K562 (cell line): ENCODE data around the gene CALHM3. TPM values are rescaled to one million over a fixed set of nuclear protein-coding genes. Genes with fewer than 3 reads are reported as not detected.

ENCODE experiments used
- ATAC-seq: fragments of 200-7000 bp; cut with Tn5 transposase; 3 replicates; pipeline ENCODE4 v1.9.1; 2020; ENCODE audit warnings: moderate library complexity
- BruUV-seq: library from RNA; stranded (reverse); fragments of 400-500 nt; replicated peaks from 2 replicates; lab custom pipeline; 2021; lab: Mats Ljungman, UMichigan
- CTCF ChIA-PET: fragments of 300-600 bp; formaldehyde crosslinking; extraction: SDS; loops from one replicate; lab custom pipeline; 2021; ENCODE audit warnings: low intra/inter-chr PET ratio; lab: Yijun Ruan, JAX
- POLR2A ChIA-PET: fragments of 300-600, 350-650 bp; sonication (Branson Sonifier 250); formaldehyde crosslinking; extraction: SDS; loops from one replicate; lab custom pipeline; 2021; ENCODE audit warnings: antibody characterized with exemption, inconsistent platforms; lab: Yijun Ruan, JAX
- DNase-seq, 4 experiments: peaks; one replicate each; pipeline versions ENCODE4 v3.0.0 to v3.0.0-alpha.2; 2011 to 2018; ENCODE audit warnings: low spot score in 3 of 4, mixed read lengths in 3 of 4; ENCODE audit errors: extremely low read depth in 1 of 4
- FAIRE-seq: peaks from 2 replicates; lab custom pipeline; 2011; peaks lifted over from hg19 to GRCh38; lab: Jason Lieb, UNC
- H2AFZ ChIP-seq: 2 replicates; pipeline ENCODE4 v1.6.0; 2011; ENCODE audit warnings: low read depth, low read length, control low read depth, inconsistent platforms
- H3K27ac ChIP-seq: fragments of 200-600 bp; 3 replicates; pipeline ENCODE4 v1.8.0; 2011; ENCODE audit warnings: low read depth, mild to moderate bottlenecking, control low read depth, inconsistent platforms, low read length, moderate library complexity, mixed read lengths; ENCODE audit errors: extremely low read depth
- H3K27me3 ChIP-seq, 2 experiments: fragments of 300-600 bp in 1 of 2; 2 replicates in 1 of 2; 3 replicates in 1 of 2; pipeline versions ENCODE4 v1.6.0 to v1.8.0; 2011; ENCODE audit warnings: inconsistent platforms in 2 of 2, low read length in 2 of 2, mild to moderate bottlenecking in 1 of 2, mixed read lengths in 1 of 2, moderate library complexity in 1 of 2; ENCODE audit not compliant: control insufficient read depth in 2 of 2, insufficient read depth in 2 of 2
- H3K36me3 ChIP-seq: fragments of 300-600 bp; 3 replicates; pipeline ENCODE4 v1.8.0; 2011; ENCODE audit warnings: mild to moderate bottlenecking, low read length, inconsistent platforms; ENCODE audit not compliant: control insufficient read depth, insufficient read depth
- H3K4me1 ChIP-seq, 2 experiments: fragments of 200-600 bp in 1 of 2; replicated peaks in 1 of 2; 2 replicates in 1 of 2; 3 replicates in 1 of 2; pipeline versions ENCODE4 v1.5.1 to v1.8.0; 2011; ENCODE audit warnings: inconsistent platforms in 2 of 2, low read length in 2 of 2, mild to moderate bottlenecking in 1 of 2, mixed read lengths in 1 of 2, moderate library complexity in 1 of 2; ENCODE audit not compliant: control insufficient read depth in 2 of 2, insufficient read depth in 2 of 2
- H3K4me2 ChIP-seq: 2 replicates; pipeline ENCODE4 v1.6.1; 2011; ENCODE audit warnings: low read length, control low read depth, inconsistent platforms, mixed read lengths; ENCODE audit not compliant: insufficient read depth
- H3K4me3 ChIP-seq: fragments of 200-600 bp; sonication (generic), shearing (Covaris generic); 2 replicates; pipeline ENCODE4 v1.5.1; 2016; ENCODE audit warnings: control low read depth, inconsistent platforms
- H3K79me2 ChIP-seq: fragments of 200-600 bp; 3 replicates; pipeline ENCODE4 v1.8.0; 2011; ENCODE audit warnings: low read length, inconsistent platforms; ENCODE audit not compliant: control insufficient read depth, insufficient read depth
- H3K9ac ChIP-seq, 2 experiments: 2 replicates each; pipeline versions ENCODE4 v1.6.0 to v1.6.1; 2011; ENCODE audit warnings: low read depth in 2 of 2, low read length in 2 of 2, control low read depth in 1 of 2, inconsistent platforms in 1 of 2, mild to moderate bottlenecking in 1 of 2, mixed read lengths in 1 of 2; ENCODE audit not compliant: insufficient read depth in 1 of 2
- H3K9me1 ChIP-seq: one replicate; pipeline ENCODE4 v1.6.0; 2011; ENCODE audit warnings: inconsistent platforms, mild to moderate bottlenecking, low read length, moderate library complexity; ENCODE audit not compliant: control insufficient read depth, insufficient read depth
- H3K9me3 ChIP-seq: replicated peaks from 2 replicates; pipeline ENCODE4 v1.5.1; 2011; ENCODE audit warnings: low read depth, low read length, inconsistent platforms; ENCODE audit not compliant: control insufficient read depth, insufficient read depth
- H4K20me1 ChIP-seq: replicated peaks from 2 replicates; pipeline ENCODE4 v1.6.1; 2011; ENCODE audit warnings: low read length, inconsistent platforms, mixed read lengths; ENCODE audit not compliant: control insufficient read depth, insufficient read depth
- CBX1 ChIP-seq: sonication (generic); IDR thresholded peaks from 2 replicates; pipeline ENCODE4 v1.6.1; 2016; ENCODE audit warnings: antibody characterized with exemption, low read depth, mild to moderate bottlenecking
- NCOA6 ChIP-seq: fragments of 450-650 bp; IDR thresholded peaks from 2 replicates; pipeline ENCODE4 v1.6.1; 2017; ENCODE audit warnings: mild to moderate bottlenecking
- POLR2G ChIP-seq: fragments of 200-400 bp; formaldehyde crosslinking; IDR thresholded peaks from 2 replicates; pipeline ENCODE4 v1.6.1; 2017; ENCODE audit warnings: low read depth, mild to moderate bottlenecking, antibody characterized with exemption, low read length, moderate library complexity
- RAD51 ChIP-seq: fragments of 450-650 bp; IDR thresholded peaks from 2 replicates; pipeline ENCODE4 v1.7.1; 2016; ENCODE audit warnings: low read depth, mild to moderate bottlenecking, borderline replicate concordance
- SNRNP70 ChIP-seq: fragments of 200-400 bp; formaldehyde crosslinking; optimal IDR thresholded peaks from 2 replicates; pipeline ENCODE3; 2017; ENCODE audit warnings: low read depth, low read length
- ZNF175 ChIP-seq: fragments of 200-800 bp; sonication (Bioruptor generic); IDR thresholded peaks from 2 replicates; pipeline ENCODE4 v1.6.1; 2016; ENCODE audit warnings: low read depth, mild to moderate bottlenecking, missing genetic modification characterization, missing compliant biosample characterization
- ZNF324 ChIP-seq: fragments of 250-450 bp; sonication (Bioruptor Pico); IDR thresholded peaks from 2 replicates; pipeline ENCODE4 v1.4.0; 2020; ENCODE audit warnings: mild to moderate bottlenecking
- WGBS: fragments of 100-300 bp; shearing (Covaris generic); methylation state at CpG from one replicate; pipeline ENCODE4 v1.1.6; 2016; ENCODE audit warnings: low coverage, mixed read lengths; ENCODE audit not compliant: insufficient coverage; ENCODE audit errors: missing lambda C conversion rate; 5-methylcytosine and 5-hydroxymethylcytosine counted together
- in situ Hi-C: fragments of 300-500 bp; cut with MboI; formaldehyde crosslinking; loops from 4 replicates; pipeline ENCODE4 v1.15.0; 2018; ENCODE audit warnings: inconsistent platforms, mixed read lengths
- intact Hi-C: fragments of 100-400 bp; cut with micrococcal nuclease; formaldehyde crosslinking; loops from 2 replicates; pipeline ENCODE4 v1.14.2; 2022
- polyA plus RNA-seq, 8 experiments: library from polyadenylated mRNA; depleted of rRNA in 4 of 8; stranded (reverse) in 5 of 8; unstranded in 3 of 8; fragments of >200 nt; fragmentation: Nextera tagmentation in 2 of 8; fragmentation: Illumina TruSeq in 1 of 8; extraction: Ambion mirVana in 2 of 8; extraction: Trizol in 1 of 8; gene quantifications; 2 replicates each; pipeline versions ENCODE4 v1.2.1 to v1.2.3, GENCODE V29; 2011 to 2014; ENCODE audit warnings: inconsistent platforms in 1 of 8, missing spikeins in 1 of 8
- total RNA-seq, 7 experiments: library from RNA; depleted of rRNA in 6 of 7; stranded (reverse); fragments of >200 nt in 6 of 7; fragmentation: Illumina TruSeq in 2 of 7; extraction: Trizol in 2 of 7; gene quantifications; 2 replicates each; pipeline versions ENCODE4 v1.2.1 to v1.2.3, GENCODE V29; 2011 to 2021; ENCODE audit warnings: low replicate concordance in 1 of 7
- TF ChIP-seq, protein P1 (sequence below): fragments of 450-650 bp; formaldehyde crosslinking; IDR thresholded peaks from 2 replicates; pipeline ENCODE4 v1.4.0; 2022; ENCODE audit warnings: mild to moderate bottlenecking, moderate library complexity
- TF ChIP-seq, protein P2 (sequence below): fragments of 200-400 bp; formaldehyde crosslinking; IDR thresholded peaks from 2 replicates; pipeline ENCODE4 v1.6.1; 2017; ENCODE audit warnings: mild to moderate bottlenecking, low read depth, low read length, moderate library complexity
- TF ChIP-seq, protein P3 (sequence below): conservative IDR thresholded peaks from 2 replicates; pipeline ENCODE4 v1.6.1; 2011; ENCODE audit warnings: low read depth, mild to moderate bottlenecking, low read length; ENCODE audit not compliant: control insufficient read depth

The CALHM3 gene
- total and polyA plus RNA-seq, 9 of the 15 experiments (the other 6 are each of a cell fraction or from before 2014, with no cell fraction given), result not detected

DNA sequence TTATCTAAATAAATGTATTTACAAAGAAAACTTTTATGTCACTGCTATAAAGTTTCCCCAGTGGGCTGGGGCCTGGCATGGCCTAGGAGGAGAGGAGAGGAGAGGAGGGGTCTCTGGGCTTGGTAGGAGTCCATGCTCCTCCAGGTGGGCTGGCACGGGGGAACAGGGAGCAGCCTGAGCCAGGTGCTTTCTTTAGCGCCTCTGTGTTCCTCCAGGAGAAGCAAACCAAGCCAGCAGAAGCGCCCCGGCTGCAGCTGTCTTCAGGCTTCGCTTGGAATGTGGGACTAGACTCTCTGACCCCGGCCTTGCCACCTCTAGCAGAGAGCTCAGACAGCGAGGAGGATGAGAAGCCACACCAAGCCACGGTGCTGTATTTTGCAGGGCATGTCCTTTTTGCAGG is 37.4 kb downstream of the CALHM3 start:
- no peaks in the 10 kb centered on the region for H3K9me1 ChIP-seq
- no peaks in the 10 kb centered on the region for H3K27me3 ChIP-seq
- H3K27ac ChIP-seq, result no peak overlapping the region
- in situ Hi-C loops (no loop called here), intact Hi-C loops (no loop called here)
- H3K9ac ChIP-seq, result no peak overlapping the region
- TF ChIP-seq POLR2G (0 out of 2 replicates have a peak, but pooled peaks have one; percentile 24), CBX1 (no peak)
- no peaks in the 10 kb centered on the region for H4K20me1 ChIP-seq
- no peak overlapping the region for H3K4me2 ChIP-seq
- BruUV-seq, result no TSS peak
- H3K4me3 ChIP-seq, result no peak overlapping the region
- no peaks in the 10 kb centered on the region for H3K79me2 ChIP-seq
- no peaks in the 10 kb centered on the region for H3K9me3 ChIP-seq
- FAIRE-seq (no peak), ATAC-seq (no peak), DNase-seq (no peak)
- peaks cover 94% of the 10 kb centered on the region; the same call in 2 of the 3 replicates for H3K36me3 ChIP-seq
- no peaks in the 10 kb centered on the region; a peak in 1 of 5 replicates for H3K4me1 ChIP-seq
- H2AFZ ChIP-seq, result no peak overlapping the region
- WGBS, result 93% methylated on average over 4 of the region's 8 CpGs
- ChIA-PET POLR2A (interaction anchor here (0.6 to 1.2 kb wide), 2 partner anchors 21 to 135 kb away, joined by 3 read pairs; no protein-coding TSS in a partner anchor), CTCF (no interaction called here)

DNA sequence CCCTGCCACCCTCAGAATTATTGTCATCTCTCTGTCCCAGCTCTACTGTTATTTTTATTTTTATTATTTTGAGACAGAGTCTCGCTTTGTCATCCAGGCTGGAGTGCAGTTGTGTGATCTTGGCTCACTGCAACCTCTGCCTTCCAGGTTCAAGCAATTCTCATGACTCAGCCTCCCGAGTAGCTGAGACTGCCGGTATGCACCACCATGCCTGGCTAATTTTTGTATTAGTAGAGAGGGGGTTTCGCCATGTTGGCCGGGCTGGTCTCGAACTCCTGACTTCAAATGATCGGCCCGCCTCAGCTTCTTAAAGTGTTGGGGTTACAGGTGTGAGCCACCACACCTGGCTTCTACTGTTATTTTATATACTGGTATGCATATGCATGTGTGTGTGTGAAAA is 37.8 kb downstream of the CALHM3 start:
- CTCF ChIA-PET, result no interaction called here
- Histone ChIP-seq H3K4me3 (no peak overlapping the region), H3K79me2 (no peaks in the 10 kb centered on the region), H4K20me1 (no peaks in the 10 kb centered on the region), H3K9me3 (no peaks in the 10 kb centered on the region), H3K36me3 (peaks cover 95% of the 10 kb centered on the region; the same call in 2 of the 3 replicates), H3K9me1 (no peaks in the 10 kb centered on the region), H3K27me3 (no peaks in the 10 kb centered on the region), H3K4me1 (no peaks in the 10 kb centered on the region; a peak in 1 of 5 replicates), H2AFZ (no peak overlapping the region), H3K9ac (no peak overlapping the region), H3K27ac (no peak overlapping the region), H3K4me2 (no peak overlapping the region)
- POLR2A ChIA-PET, result interaction anchor here (1.2 kb wide), 1 partner anchor 135 kb away, joined by 3 read pairs; no protein-coding TSS in a partner anchor
- in situ Hi-C loops, result no loop called here
- FAIRE-seq (no peak), DNase-seq (no peak), ATAC-seq (no peak)
- intact Hi-C loops, result no loop called here
- 93% methylated on average over 6 of the region's 8 CpGs for WGBS
- no TSS peak for BruUV-seq
- TF ChIP-seq, protein P1, sequence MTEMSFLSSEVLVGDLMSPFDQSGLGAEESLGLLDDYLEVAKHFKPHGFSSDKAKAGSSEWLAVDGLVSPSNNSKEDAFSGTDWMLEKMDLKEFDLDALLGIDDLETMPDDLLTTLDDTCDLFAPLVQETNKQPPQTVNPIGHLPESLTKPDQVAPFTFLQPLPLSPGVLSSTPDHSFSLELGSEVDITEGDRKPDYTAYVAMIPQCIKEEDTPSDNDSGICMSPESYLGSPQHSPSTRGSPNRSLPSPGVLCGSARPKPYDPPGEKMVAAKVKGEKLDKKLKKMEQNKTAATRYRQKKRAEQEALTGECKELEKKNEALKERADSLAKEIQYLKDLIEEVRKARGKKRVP (CRISPR knock-in tag), result no peak
- no peak for TF ChIP-seq NCOA6
- no peak for TF ChIP-seq ZNF324 (CRISPR knock-in tag)
- TF ChIP-seq, protein P2, sequence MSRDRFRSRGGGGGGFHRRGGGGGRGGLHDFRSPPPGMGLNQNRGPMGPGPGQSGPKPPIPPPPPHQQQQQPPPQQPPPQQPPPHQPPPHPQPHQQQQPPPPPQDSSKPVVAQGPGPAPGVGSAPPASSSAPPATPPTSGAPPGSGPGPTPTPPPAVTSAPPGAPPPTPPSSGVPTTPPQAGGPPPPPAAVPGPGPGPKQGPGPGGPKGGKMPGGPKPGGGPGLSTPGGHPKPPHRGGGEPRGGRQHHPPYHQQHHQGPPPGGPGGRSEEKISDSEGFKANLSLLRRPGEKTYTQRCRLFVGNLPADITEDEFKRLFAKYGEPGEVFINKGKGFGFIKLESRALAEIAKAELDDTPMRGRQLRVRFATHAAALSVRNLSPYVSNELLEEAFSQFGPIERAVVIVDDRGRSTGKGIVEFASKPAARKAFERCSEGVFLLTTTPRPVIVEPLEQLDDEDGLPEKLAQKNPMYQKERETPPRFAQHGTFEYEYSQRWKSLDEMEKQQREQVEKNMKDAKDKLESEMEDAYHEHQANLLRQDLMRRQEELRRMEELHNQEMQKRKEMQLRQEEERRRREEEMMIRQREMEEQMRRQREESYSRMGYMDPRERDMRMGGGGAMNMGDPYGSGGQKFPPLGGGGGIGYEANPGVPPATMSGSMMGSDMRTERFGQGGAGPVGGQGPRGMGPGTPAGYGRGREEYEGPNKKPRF, result no peak
- no peak for TF ChIP-seq RAD51
- TF ChIP-seq ZNF175 (CRISPR knock-in tag), result no peak
- TF ChIP-seq, protein P3, sequence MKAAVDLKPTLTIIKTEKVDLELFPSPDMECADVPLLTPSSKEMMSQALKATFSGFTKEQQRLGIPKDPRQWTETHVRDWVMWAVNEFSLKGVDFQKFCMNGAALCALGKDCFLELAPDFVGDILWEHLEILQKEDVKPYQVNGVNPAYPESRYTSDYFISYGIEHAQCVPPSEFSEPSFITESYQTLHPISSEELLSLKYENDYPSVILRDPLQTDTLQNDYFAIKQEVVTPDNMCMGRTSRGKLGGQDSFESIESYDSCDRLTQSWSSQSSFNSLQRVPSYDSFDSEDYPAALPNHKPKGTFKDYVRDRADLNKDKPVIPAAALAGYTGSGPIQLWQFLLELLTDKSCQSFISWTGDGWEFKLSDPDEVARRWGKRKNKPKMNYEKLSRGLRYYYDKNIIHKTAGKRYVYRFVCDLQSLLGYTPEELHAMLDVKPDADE, result no peak
- no peak for TF ChIP-seq SNRNP70
